H1 (cell line): ENCODE data around the gene LENG9. TPM values are rescaled to one million over a fixed set of nuclear protein-coding genes. Genes with fewer than 3 reads are reported as not detected.
A peak's percentile ranks its signal among the peaks of the same experiment; 100 is the strongest.

Experiments
- ASH2L ChIP-seq: fragments of 200-600, 300-600 bp; sonication (generic); IDR thresholded peaks from one replicate; pipeline ENCODE4 v1.7.1; 2017; ENCODE audit warnings: low read length
- CTBP2 ChIP-seq: IDR thresholded peaks from 2 replicates; pipeline ENCODE4 v1.7.0; 2011; ENCODE audit warnings: borderline replicate concordance, mild to moderate bottlenecking, moderate library complexity, mixed read lengths, low read length; ENCODE audit not compliant: insufficient read depth, insufficient read length
- E2F6 ChIP-seq: IDR thresholded peaks from 2 replicates; pipeline ENCODE4 v1.6.1; 2012; ENCODE audit warnings: inconsistent platforms
- GABPA ChIP-seq: IDR thresholded peaks from 2 replicates; pipeline ENCODE4 v1.6.1; 2011; ENCODE audit warnings: mild to moderate bottlenecking, low read length, moderate library complexity, borderline replicate concordance; ENCODE audit not compliant: insufficient read depth
- HDAC2 ChIP-seq, 2 experiments: fragments of 300-600 bp in 1 of 2; sonication (generic) in 1 of 2; IDR thresholded peaks; 2 replicates each; pipeline ENCODE4 v1.6.1; 2011 to 2012; ENCODE audit warnings: low read depth in 2 of 2, low read length in 2 of 2, mild to moderate bottlenecking in 2 of 2, moderate library complexity in 2 of 2, borderline replicate concordance in 1 of 2, inconsistent platforms in 1 of 2
- HDAC6 ChIP-seq: IDR thresholded peaks from one replicate; pipeline ENCODE4 v1.7.1; 2012; ENCODE audit warnings: low read depth, mild to moderate bottlenecking, inconsistent platforms, low read length, moderate library complexity
- JUN ChIP-seq: IDR thresholded peaks from 2 replicates; pipeline ENCODE4 v1.6.1; 2011; ENCODE audit warnings: low read depth, mild to moderate bottlenecking, improper control_type of control experiment, low read length
- MAFK ChIP-seq: IDR thresholded peaks from 2 replicates; pipeline ENCODE4 v1.6.1; 2012; ENCODE audit warnings: low read depth, mild to moderate bottlenecking, improper control_type of control experiment, low read length
- MAX ChIP-seq: IDR thresholded peaks from 2 replicates; pipeline ENCODE4 v1.6.1; 2012; ENCODE audit warnings: inconsistent platforms
- POLR2AphosphoS5 ChIP-seq: IDR thresholded peaks from 2 replicates; pipeline ENCODE4 v1.6.1; 2011; ENCODE audit warnings: low read depth, low read length
- POU5F1 ChIP-seq: IDR thresholded peaks from 2 replicates; pipeline ENCODE4 v1.6.1; 2011; ENCODE audit warnings: low read depth, mild to moderate bottlenecking, low read length, moderate library complexity
- RAD21 ChIP-seq, 2 experiments: IDR thresholded peaks in 1 of 2; conservative IDR thresholded peaks in 1 of 2; 2 replicates each; pipeline ENCODE4 v1.6.1; 2011; ENCODE audit warnings: low read depth in 2 of 2, low read length in 2 of 2, improper control_type of control experiment in 1 of 2, inconsistent platforms in 1 of 2, mild to moderate bottlenecking in 1 of 2, moderate library complexity in 1 of 2
- RXRA ChIP-seq: IDR thresholded peaks from 2 replicates; pipeline ENCODE4 v1.6.1; 2011; ENCODE audit warnings: low read depth, mild to moderate bottlenecking, low read length, moderate library complexity; ENCODE audit not compliant: insufficient read depth
- SIRT6 ChIP-seq: IDR thresholded peaks from one replicate; pipeline ENCODE4 v1.7.1; 2012; ENCODE audit warnings: low read length, inconsistent platforms
- SP1 ChIP-seq: IDR thresholded peaks from 2 replicates; pipeline ENCODE4 v1.6.1; 2011; ENCODE audit warnings: low read depth, low read length
- SUZ12 ChIP-seq: fragments of 200-600 bp; sonication (generic); IDR thresholded peaks from 2 replicates; pipeline ENCODE4 v1.6.1; 2012; ENCODE audit warnings: mild to moderate bottlenecking, inconsistent platforms, low read length, moderate library complexity, mixed read lengths
- USF2 ChIP-seq: IDR thresholded peaks from 2 replicates; pipeline ENCODE4 v1.6.1; 2011; ENCODE audit warnings: low read length, improper control_type of control experiment
- polyA plus RNA-seq, 7 experiments: library from polyadenylated mRNA; depleted of rRNA in 3 of 7; stranded (reverse) in 5 of 7; unstranded in 2 of 7; fragments of >200 nt in 5 of 7; fragments of 200-250 nt in 2 of 7; gene quantifications; 1 replicate in 5 of 7; 2 replicates in 1 of 7; 4 replicates in 1 of 7; pipeline versions ENCODE4 v1.2.1 to v1.2.3, GENCODE V29; 2011 to 2013; ENCODE audit warnings: missing spikeins in 2 of 7, mixed read lengths in 2 of 7
- total RNA-seq: library from RNA; stranded (reverse); fragmentation: NEBNext Ultra II Directional; extraction: Animal tissue kit (Norgen Biotek cat#: 25700); gene quantifications from 2 replicates; pipeline ENCODE4 v1.2.1, GENCODE V29; 2021
- TF ChIP-seq, protein P1 (sequence below), 3 experiments: IDR thresholded peaks; 1 replicate in 2 of 3; 2 replicates in 1 of 3; pipeline versions ENCODE4 v1.5.1 to v1.6.1; 2011; ENCODE audit warnings: low read length in 3 of 3, mild to moderate bottlenecking in 3 of 3, inconsistent platforms in 2 of 3, low read depth in 1 of 3, moderate library complexity in 1 of 3; ENCODE audit not compliant: insufficient read depth in 1 of 3; ENCODE audit errors: control extremely low read depth in 1 of 3

The LENG9 gene
- total and polyA plus RNA-seq, 2 of the 8 experiments (the other 6 are each of a cell fraction or from before 2014, with no cell fraction given) = 1.6 to 3.9 TPM

DNA sequence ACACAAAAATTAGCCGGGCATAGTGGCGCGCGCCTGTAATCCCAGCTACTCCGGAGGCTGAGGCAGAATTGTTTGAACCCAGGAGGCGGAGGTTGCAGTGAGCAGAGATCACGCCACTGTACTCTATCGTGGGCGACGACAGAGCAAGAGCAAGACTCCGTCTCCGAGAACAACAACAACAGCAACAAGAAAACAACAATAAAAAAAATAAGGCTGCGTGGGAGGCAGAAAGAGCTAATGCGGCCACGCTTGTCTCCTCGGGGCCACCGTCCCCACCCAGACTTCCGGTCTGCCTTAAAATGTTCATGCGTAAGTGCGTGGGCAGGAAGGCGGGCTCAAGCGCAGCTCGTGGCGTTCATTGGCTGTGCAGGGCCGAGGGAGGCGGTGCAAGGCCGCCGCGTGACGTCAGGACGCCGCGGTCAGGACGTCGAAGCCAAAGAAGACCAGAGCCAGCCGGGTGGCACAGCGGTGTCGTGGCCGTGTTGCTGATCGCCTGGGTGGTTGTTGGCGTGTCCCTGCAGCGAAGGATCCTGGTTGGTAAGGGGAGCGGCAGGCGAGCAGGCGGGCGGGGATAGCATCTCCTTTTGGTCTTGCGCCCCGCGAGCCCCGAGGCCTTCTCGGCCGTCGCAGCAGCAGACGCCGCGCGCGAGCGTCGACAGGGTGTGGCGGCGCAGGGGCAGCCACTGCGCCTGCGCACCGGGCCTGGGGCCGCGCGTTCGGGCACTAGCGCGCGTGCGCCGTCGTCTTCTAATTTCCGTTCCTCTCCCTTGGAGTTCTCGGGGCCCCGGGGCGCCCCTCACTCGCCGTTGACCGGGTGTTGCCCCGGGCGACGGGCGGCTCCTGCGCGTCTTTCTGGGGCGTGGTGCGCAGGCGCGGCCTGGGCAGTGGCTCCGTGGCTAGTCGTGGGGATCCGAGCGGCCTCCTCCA lies 14.5 kb downstream of the LENG9 start, which contains the start of gene LENG8 (continued):
- TF ChIP-seq GABPA (no peak), MAFK (no peak), RXRA (no peak), HDAC6 (no peak), POU5F1 (no peak), POLR2AphosphoS5 (peak; percentile 92), SP1 (peak; percentile 49), CTBP2 (no peak), SUZ12 (peak; percentile 49; the same call in 1 of the 2 replicates), MAX (peak; percentile 71; the same call in 1 of the 2 replicates), USF2 (no peak), JUN (no peak), RAD21 (IDR thresholded peaks at IDR 0.05 in 1 of 2, conservative IDR thresholded peaks at IDR 0.05 in 1 of 2; ENCODE audit: low read depth in 2 of 2, low read length in 2 of 2) (no peak), ASH2L (peak; percentile 45), SIRT6 (no peak), E2F6 (peak; percentile 60), HDAC2 (IDR thresholded peaks at IDR 0.05; ENCODE audit: borderline replicate concordance in 1 of 2, low read depth in 2 of 2, low read length in 2 of 2) (peak; percentile 27 to 75; a peak in 2 of 4 replicates)
- TF ChIP-seq, protein P1, sequence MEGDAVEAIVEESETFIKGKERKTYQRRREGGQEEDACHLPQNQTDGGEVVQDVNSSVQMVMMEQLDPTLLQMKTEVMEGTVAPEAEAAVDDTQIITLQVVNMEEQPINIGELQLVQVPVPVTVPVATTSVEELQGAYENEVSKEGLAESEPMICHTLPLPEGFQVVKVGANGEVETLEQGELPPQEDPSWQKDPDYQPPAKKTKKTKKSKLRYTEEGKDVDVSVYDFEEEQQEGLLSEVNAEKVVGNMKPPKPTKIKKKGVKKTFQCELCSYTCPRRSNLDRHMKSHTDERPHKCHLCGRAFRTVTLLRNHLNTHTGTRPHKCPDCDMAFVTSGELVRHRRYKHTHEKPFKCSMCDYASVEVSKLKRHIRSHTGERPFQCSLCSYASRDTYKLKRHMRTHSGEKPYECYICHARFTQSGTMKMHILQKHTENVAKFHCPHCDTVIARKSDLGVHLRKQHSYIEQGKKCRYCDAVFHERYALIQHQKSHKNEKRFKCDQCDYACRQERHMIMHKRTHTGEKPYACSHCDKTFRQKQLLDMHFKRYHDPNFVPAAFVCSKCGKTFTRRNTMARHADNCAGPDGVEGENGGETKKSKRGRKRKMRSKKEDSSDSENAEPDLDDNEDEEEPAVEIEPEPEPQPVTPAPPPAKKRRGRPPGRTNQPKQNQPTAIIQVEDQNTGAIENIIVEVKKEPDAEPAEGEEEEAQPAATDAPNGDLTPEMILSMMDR (IDR thresholded peaks at IDR 0.05; ENCODE audit: control extremely low read depth in 1 of 3, insufficient read depth in 1 of 3, low read depth in 1 of 3, low read length in 3 of 3) = no peak
